GM23338 (cell line): ENCODE data around the gene SLC6A13. TPM values are rescaled to one million over a fixed set of nuclear protein-coding genes. Genes with fewer than 3 reads are reported as not detected.

Experiments
- ATAC-seq: fragments of 200-7000 bp; cut with Tn5 transposase; 3 replicates; pipeline ENCODE4 v1.9.1; 2020
- DNase-seq: peaks from one replicate; pipeline ENCODE4 v3.0.0-alpha.2; 2015; ENCODE audit warnings: low spot score
- H2AFZ ChIP-seq: fragments of 200-600 bp; sonication (generic); 2 replicates; pipeline ENCODE4 v1.8.0; 2016; ENCODE audit warnings: antibody characterized with exemption, mild to moderate bottlenecking, moderate library complexity
- H3F3A ChIP-seq: fragments of 200-600 bp; sonication (generic); replicated peaks from 2 replicates; pipeline ENCODE4 v1.8.0; 2017; ENCODE audit warnings: antibody characterized with exemption, mixed run types, low read depth
- H3K27ac ChIP-seq: fragments of 200-600 bp; sonication (generic); 2 replicates; pipeline ENCODE4 v1.6.1; 2016; ENCODE audit warnings: low read depth
- H3K27me3 ChIP-seq: fragments of 200-600 bp; sonication (generic); 2 replicates; pipeline ENCODE4 v1.8.0; 2016; ENCODE audit warnings: mild to moderate bottlenecking, mixed run types, moderate library complexity; ENCODE audit not compliant: insufficient read depth
- H3K36me3 ChIP-seq: fragments of 200-600 bp; sonication (generic); 2 replicates; pipeline ENCODE4 v1.8.0; 2016; ENCODE audit warnings: mild to moderate bottlenecking; ENCODE audit not compliant: insufficient read depth
- H3K4me1 ChIP-seq: fragments of 200-600 bp; sonication (generic); 2 replicates; pipeline ENCODE4 v1.8.0; 2016; ENCODE audit warnings: mild to moderate bottlenecking, moderate library complexity; ENCODE audit not compliant: insufficient read depth
- H3K4me2 ChIP-seq: fragments of 200-600 bp; sonication (generic); 2 replicates; pipeline ENCODE4 v1.7.1; 2017; ENCODE audit warnings: mixed run types
- H3K4me3 ChIP-seq: fragments of 200-600 bp; sonication (generic); 2 replicates; pipeline ENCODE4 v1.6.1; 2016; ENCODE audit warnings: mixed run types
- H3K79me2 ChIP-seq: fragments of 200-600 bp; sonication (generic); replicated peaks from 2 replicates; pipeline ENCODE4 v1.8.0; 2017; ENCODE audit warnings: mild to moderate bottlenecking; ENCODE audit not compliant: insufficient read depth
- H3K9me2 ChIP-seq: fragments of 200-600 bp; sonication (generic); 2 replicates; pipeline ENCODE4 v1.8.0; 2017; ENCODE audit not compliant: insufficient read depth
- H4K20me1 ChIP-seq: fragments of 200-600 bp; sonication (generic); replicated peaks from 2 replicates; pipeline ENCODE4 v1.8.0; 2017; ENCODE audit warnings: mild to moderate bottlenecking; ENCODE audit not compliant: insufficient read depth
- H3K27ac Mint-ChIP-seq: 2 replicates; pipeline ENCODE4 v1.8.0; 2020; ENCODE audit warnings: inconsistent platforms, mild to moderate bottlenecking, moderate library complexity, mixed read lengths
- H3K27me3 Mint-ChIP-seq: 3 replicates; pipeline ENCODE4 v1.8.0; 2022; ENCODE audit warnings: low read depth, mild to moderate bottlenecking, moderate library complexity, mixed read lengths, inconsistent platforms; ENCODE audit not compliant: insufficient read depth, poor library complexity
- H3K36me3 Mint-ChIP-seq: 3 replicates; pipeline ENCODE4 v1.8.0; 2021; ENCODE audit warnings: low read depth, mild to moderate bottlenecking, inconsistent platforms, moderate library complexity, mixed read lengths
- H3K4me1 Mint-ChIP-seq: 3 replicates; pipeline ENCODE4 v1.8.0; 2020; ENCODE audit warnings: mild to moderate bottlenecking, inconsistent platforms, mixed read lengths
- H3K4me3 Mint-ChIP-seq: 3 replicates; pipeline ENCODE4 v1.8.0; 2021; ENCODE audit warnings: moderate library complexity, mild to moderate bottlenecking, inconsistent platforms, mixed read lengths
- H3K9me3 Mint-ChIP-seq: 3 replicates; pipeline ENCODE4 v1.8.0; 2020; ENCODE audit warnings: moderate library complexity, mild to moderate bottlenecking, inconsistent platforms, mixed read lengths
- EZH2 ChIP-seq: fragments of 200-600 bp; sonication (generic); IDR thresholded peaks from one replicate; pipeline ENCODE4 v1.8.0; 2017; ENCODE audit warnings: antibody characterized with exemption, mild to moderate bottlenecking, low read depth; ENCODE audit not compliant: unreplicated experiment
- EZH2phosphoT487 ChIP-seq: fragments of 200-600 bp; sonication (generic); IDR thresholded peaks from one replicate; pipeline ENCODE4 v1.8.1; 2018; ENCODE audit warnings: antibody characterized with exemption; ENCODE audit not compliant: unreplicated experiment
- NANOG ChIP-seq: IDR thresholded peaks from 2 replicates; pipeline ENCODE4 v1.6.1; 2016; ENCODE audit warnings: antibody characterized with exemption, borderline replicate concordance
- POLR2AphosphoS5 ChIP-seq: IDR thresholded peaks from 2 replicates; pipeline ENCODE4 v1.6.1; 2016; ENCODE audit warnings: antibody characterized with exemption, low read depth
- STAT1 ChIP-seq: IDR thresholded peaks from one replicate; pipeline ENCODE4 v1.6.1; 2016; ENCODE audit warnings: antibody characterized with exemption; ENCODE audit not compliant: unreplicated experiment
- ZNF114 ChIP-seq: fragments of 250-450 bp; sonication (Bioruptor Pico); IDR thresholded peaks from 2 replicates; pipeline ENCODE4 v1.5.0; 2020; ENCODE audit warnings: mild to moderate bottlenecking, moderate library complexity
- ZNF331 ChIP-seq: fragments of 250-450 bp; sonication (Bioruptor Pico); IDR thresholded peaks from 2 replicates; pipeline ENCODE4 v1.5.0; 2020; ENCODE audit warnings: low read depth, mild to moderate bottlenecking, moderate library complexity
- polyA plus RNA-seq: library from polyadenylated mRNA; unstranded; fragments of >200 nt; fragmentation: Nextera tagmentation; extraction: Ambion mirVana; gene quantifications from 2 replicates; pipeline ENCODE4 v1.2.1, GENCODE V29; 2016
- total RNA-seq: library from RNA; depleted of rRNA; stranded (reverse); fragments of >200 nt; shearing (Covaris generic); gene quantifications from 2 replicates; pipeline ENCODE4 v1.2.3, GENCODE V29; 2014
- TF ChIP-seq, protein P1 (sequence below): IDR thresholded peaks from 2 replicates; pipeline ENCODE4 v1.6.1; 2016; ENCODE audit warnings: antibody characterized with exemption
- TF ChIP-seq, protein P2 (sequence below): fragments of 250-450 bp; sonication (Bioruptor Pico); IDR thresholded peaks from 2 replicates; pipeline ENCODE4 v1.5.0; 2020; ENCODE audit warnings: mild to moderate bottlenecking, moderate library complexity
- TF ChIP-seq, protein P3 (sequence below), 2 experiments: fragments of 200-600 bp in 1 of 2; sonication (generic) in 1 of 2; conservative IDR thresholded peaks; 2 replicates each; pipeline versions ENCODE4 v1.5.1 to v1.6.1; 2016 to 2017; ENCODE audit warnings: antibody characterized with exemption in 2 of 2, low read depth in 2 of 2, mild to moderate bottlenecking in 2 of 2, moderate library complexity in 1 of 2

The SLC6A13 gene
- total and polyA plus RNA-seq, 2 experiments from 2014 or later: not detected

DNA sequence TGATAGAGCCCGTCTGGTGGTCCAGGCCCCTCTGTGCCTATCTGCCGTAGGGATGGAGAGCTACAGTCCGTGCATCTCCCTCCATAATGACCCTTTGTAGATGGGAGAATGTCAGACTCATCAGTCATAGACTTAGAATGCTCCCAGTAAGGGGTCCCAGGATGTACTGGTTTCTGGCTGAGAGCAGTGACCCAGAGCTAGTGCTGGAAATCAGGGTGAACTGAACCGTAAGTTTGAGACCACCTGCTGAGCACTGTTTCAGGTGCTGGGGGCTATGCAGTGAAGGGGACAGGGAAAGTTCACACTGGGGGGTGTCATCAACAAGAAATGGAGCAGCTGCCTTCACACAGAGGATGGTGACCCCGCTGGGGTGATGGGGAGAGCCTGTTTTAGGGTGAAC, 82.8 kb downstream of the SLC6A13 start:
- Histone ChIP-seq H3K27ac (no peak overlapping the region), H2AFZ (no peak overlapping the region), H3K79me2 (no peaks in the 10 kb centered on the region), H3K27me3 (no peaks in the 10 kb centered on the region), H3K9me2 (no peaks in the 10 kb centered on the region), H3K4me2 (no peak overlapping the region), H3K4me1 (no peaks in the 10 kb centered on the region; the same call in 1 of the 2 replicates), H3K36me3 (no peaks in the 10 kb centered on the region; the same call in 1 of the 2 replicates), H4K20me1 (no peaks in the 10 kb centered on the region), H3K4me3 (no peak overlapping the region), H3F3A (no peaks in the 10 kb centered on the region)
- Mint-ChIP-seq H3K9me3 (no peaks in the 10 kb centered on the region), H3K4me3 (no peak overlapping the region), H3K27ac (no peak overlapping the region), H3K27me3 (peaks cover 9% of the 10 kb centered on the region), H3K36me3 (no peaks in the 10 kb centered on the region; the same call in 2 of the 3 replicates), H3K4me1 (peaks cover 32% of the 10 kb centered on the region)
- TF ChIP-seq ZNF331 (CRISPR knock-in tag) (no peak), EZH2phosphoT487 (no peak), EZH2 (no peak), ZNF114 (CRISPR knock-in tag) (no peak)
- TF ChIP-seq, protein P1, sequence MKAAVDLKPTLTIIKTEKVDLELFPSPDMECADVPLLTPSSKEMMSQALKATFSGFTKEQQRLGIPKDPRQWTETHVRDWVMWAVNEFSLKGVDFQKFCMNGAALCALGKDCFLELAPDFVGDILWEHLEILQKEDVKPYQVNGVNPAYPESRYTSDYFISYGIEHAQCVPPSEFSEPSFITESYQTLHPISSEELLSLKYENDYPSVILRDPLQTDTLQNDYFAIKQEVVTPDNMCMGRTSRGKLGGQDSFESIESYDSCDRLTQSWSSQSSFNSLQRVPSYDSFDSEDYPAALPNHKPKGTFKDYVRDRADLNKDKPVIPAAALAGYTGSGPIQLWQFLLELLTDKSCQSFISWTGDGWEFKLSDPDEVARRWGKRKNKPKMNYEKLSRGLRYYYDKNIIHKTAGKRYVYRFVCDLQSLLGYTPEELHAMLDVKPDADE: no peak
- ATAC-seq (no peak), DNase-seq (no peak)

DNA sequence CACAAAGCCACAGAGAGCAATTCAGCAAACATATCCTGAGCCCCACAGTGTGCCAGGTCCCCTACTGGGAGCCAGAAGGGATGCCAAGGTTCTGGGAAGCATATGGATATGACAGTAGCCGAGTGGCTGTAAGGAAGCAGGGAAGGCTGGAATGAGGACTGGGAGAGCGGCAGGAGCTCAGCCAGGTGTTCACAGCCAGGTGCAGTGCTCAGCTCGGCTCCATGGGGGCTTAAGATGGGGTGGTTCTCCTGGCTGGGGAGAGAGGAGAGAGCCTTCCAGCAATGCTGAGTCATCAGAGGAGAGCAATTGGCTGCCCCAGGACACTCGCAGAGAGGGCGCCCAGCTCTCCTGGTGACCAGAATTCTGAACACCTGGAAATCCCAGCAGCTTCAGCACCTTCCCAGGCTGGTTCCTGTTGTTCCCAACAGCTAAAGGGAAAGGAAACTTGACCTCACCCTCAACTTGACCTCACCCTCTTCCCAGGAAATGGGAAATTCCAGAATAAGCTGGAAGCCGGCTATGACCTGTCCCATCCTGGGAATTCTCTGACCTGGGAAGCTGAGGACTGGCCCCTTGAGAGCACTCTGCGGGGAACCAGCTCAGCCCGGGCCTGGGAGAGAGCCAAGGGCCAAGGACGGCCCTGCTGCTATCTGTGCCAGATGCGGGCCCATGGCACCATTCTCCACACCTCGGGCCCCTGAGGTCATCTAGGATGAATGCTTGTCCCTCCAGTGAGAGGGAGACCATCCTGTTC, 83.3 kb downstream of the SLC6A13 start:
- no peak overlapping the region for H2AFZ ChIP-seq
- no peak overlapping the region for H3K27ac Mint-ChIP-seq
- no peak overlapping the region for H3K4me3 ChIP-seq
- no peaks in the 10 kb centered on the region for H3K9me2 ChIP-seq
- no peak overlapping the region for H3K4me3 Mint-ChIP-seq
- no peak overlapping the region for H3K4me2 ChIP-seq
- no peaks in the 10 kb centered on the region for H3F3A ChIP-seq
- no peak overlapping the region for H3K27ac ChIP-seq
- H3K27me3 Mint-ChIP-seq: peaks cover 9% of the 10 kb centered on the region
- peaks cover 32% of the 10 kb centered on the region for H3K4me1 Mint-ChIP-seq
- H3K4me1 ChIP-seq: no peaks in the 10 kb centered on the region; the same call in 1 of the 2 replicates
- H3K9me3 Mint-ChIP-seq: no peaks in the 10 kb centered on the region
- no peaks in the 10 kb centered on the region for H3K27me3 ChIP-seq
- ATAC-seq (peak; percentile 14), DNase-seq (no peak)
- no peaks in the 10 kb centered on the region for H4K20me1 ChIP-seq
- no peaks in the 10 kb centered on the region; the same call in 1 of the 2 replicates for H3K36me3 ChIP-seq
- no peaks in the 10 kb centered on the region; the same call in 2 of the 3 replicates for H3K36me3 Mint-ChIP-seq
- H3K79me2 ChIP-seq: no peaks in the 10 kb centered on the region
- TF ChIP-seq, protein P1: no peak
- TF ChIP-seq, protein P2, sequence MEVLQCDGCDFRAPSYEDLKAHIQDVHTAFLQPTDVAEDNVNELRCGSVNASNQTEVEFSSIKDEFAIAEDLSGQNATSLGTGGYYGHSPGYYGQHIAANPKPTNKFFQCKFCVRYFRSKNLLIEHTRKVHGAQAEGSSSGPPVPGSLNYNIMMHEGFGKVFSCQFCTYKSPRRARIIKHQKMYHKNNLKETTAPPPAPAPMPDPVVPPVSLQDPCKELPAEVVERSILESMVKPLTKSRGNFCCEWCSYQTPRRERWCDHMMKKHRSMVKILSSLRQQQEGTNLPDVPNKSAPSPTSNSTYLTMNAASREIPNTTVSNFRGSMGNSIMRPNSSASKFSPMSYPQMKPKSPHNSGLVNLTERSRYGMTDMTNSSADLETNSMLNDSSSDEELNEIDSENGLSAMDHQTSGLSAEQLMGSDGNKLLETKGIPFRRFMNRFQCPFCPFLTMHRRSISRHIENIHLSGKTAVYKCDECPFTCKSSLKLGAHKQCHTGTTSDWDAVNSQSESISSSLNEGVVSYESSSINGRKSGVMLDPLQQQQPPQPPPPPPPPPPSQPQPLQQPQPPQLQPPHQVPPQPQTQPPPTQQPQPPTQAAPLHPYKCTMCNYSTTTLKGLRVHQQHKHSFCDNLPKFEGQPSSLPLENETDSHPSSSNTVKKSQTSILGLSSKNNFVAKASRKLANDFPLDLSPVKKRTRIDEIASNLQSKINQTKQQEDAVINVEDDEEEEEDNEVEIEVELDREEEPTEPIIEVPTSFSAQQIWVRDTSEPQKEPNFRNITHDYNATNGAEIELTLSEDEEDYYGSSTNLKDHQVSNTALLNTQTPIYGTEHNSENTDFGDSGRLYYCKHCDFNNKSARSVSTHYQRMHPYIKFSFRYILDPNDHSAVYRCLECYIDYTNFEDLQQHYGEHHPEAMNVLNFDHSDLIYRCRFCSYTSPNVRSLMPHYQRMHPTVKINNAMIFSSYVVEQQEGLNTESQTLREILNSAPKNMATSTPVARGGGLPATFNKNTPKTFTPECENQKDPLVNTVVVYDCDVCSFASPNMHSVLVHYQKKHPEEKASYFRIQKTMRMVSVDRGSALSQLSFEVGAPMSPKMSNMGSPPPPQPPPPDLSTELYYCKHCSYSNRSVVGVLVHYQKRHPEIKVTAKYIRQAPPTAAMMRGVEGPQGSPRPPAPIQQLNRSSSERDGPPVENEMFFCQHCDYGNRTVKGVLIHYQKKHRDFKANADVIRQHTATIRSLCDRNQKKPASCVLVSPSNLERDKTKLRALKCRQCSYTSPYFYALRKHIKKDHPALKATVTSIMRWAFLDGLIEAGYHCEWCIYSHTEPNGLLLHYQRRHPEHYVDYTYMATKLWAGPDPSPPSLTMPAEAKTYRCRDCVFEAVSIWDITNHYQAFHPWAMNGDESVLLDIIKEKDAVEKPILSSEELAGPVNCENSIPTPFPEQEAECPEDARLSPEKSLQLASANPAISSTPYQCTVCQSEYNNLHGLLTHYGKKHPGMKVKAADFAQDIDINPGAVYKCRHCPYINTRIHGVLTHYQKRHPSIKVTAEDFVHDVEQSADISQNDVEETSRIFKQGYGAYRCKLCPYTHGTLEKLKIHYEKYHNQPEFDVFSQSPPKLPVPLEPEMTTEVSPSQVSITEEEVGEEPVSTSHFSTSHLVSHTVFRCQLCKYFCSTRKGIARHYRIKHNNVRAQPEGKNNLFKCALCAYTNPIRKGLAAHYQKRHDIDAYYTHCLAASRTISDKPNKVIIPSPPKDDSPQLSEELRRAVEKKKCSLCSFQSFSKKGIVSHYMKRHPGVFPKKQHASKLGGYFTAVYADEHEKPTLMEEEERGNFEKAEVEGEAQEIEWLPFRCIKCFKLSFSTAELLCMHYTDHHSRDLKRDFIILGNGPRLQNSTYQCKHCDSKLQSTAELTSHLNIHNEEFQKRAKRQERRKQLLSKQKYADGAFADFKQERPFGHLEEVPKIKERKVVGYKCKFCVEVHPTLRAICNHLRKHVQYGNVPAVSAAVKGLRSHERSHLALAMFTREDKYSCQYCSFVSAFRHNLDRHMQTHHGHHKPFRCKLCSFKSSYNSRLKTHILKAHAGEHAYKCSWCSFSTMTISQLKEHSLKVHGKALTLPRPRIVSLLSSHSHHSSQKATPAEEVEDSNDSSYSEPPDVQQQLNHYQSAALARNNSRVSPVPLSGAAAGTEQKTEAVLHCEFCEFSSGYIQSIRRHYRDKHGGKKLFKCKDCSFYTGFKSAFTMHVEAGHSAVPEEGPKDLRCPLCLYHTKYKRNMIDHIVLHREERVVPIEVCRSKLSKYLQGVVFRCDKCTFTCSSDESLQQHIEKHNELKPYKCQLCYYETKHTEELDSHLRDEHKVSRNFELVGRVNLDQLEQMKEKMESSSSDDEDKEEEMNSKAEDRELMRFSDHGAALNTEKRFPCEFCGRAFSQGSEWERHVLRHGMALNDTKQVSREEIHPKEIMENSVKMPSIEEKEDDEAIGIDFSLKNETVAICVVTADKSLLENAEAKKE (CRISPR knock-in tag): no peak
- TF ChIP-seq STAT1 (no peak), EZH2 (no peak), POLR2AphosphoS5 (no peak), NANOG (no peak)
- TF ChIP-seq, protein P3, sequence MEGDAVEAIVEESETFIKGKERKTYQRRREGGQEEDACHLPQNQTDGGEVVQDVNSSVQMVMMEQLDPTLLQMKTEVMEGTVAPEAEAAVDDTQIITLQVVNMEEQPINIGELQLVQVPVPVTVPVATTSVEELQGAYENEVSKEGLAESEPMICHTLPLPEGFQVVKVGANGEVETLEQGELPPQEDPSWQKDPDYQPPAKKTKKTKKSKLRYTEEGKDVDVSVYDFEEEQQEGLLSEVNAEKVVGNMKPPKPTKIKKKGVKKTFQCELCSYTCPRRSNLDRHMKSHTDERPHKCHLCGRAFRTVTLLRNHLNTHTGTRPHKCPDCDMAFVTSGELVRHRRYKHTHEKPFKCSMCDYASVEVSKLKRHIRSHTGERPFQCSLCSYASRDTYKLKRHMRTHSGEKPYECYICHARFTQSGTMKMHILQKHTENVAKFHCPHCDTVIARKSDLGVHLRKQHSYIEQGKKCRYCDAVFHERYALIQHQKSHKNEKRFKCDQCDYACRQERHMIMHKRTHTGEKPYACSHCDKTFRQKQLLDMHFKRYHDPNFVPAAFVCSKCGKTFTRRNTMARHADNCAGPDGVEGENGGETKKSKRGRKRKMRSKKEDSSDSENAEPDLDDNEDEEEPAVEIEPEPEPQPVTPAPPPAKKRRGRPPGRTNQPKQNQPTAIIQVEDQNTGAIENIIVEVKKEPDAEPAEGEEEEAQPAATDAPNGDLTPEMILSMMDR (conservative IDR thresholded peaks at IDR 0.05; ENCODE audit: low read depth in 2 of 2): no peak
